ENCODE data around the gene GTPBP8.

Gene GTPBP8

GRCh38 chr3:112973325-112974177 lies 17.2 kb upstream of the GTPBP8 start:
- no peaks in the 10 kb centered on the region for H3K27me3 ChIP-seq (replicated peaks; ENCODE audit: control insufficient read depth, insufficient read depth, low read length)
- no peaks in the 10 kb centered on the region for H3K36me3 ChIP-seq (ENCODE audit: control insufficient read depth, insufficient read depth, low read length)
- DNase-seq (ENCODE audit: extremely low read depth, insufficient read length): peak; percentile 55
- TF ChIP-seq, protein P1, sequence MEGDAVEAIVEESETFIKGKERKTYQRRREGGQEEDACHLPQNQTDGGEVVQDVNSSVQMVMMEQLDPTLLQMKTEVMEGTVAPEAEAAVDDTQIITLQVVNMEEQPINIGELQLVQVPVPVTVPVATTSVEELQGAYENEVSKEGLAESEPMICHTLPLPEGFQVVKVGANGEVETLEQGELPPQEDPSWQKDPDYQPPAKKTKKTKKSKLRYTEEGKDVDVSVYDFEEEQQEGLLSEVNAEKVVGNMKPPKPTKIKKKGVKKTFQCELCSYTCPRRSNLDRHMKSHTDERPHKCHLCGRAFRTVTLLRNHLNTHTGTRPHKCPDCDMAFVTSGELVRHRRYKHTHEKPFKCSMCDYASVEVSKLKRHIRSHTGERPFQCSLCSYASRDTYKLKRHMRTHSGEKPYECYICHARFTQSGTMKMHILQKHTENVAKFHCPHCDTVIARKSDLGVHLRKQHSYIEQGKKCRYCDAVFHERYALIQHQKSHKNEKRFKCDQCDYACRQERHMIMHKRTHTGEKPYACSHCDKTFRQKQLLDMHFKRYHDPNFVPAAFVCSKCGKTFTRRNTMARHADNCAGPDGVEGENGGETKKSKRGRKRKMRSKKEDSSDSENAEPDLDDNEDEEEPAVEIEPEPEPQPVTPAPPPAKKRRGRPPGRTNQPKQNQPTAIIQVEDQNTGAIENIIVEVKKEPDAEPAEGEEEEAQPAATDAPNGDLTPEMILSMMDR (IDR thresholded peaks at IDR 0.05; ENCODE audit: insufficient read depth, low read length, poor library complexity, severe bottlenecking): no peak
- H3K4me3 ChIP-seq (replicated peaks; ENCODE audit: low read depth, low read length): peak overlapping the region; percentile 57

GRCh38 chr3:112974178-112974517 lies 16.6 kb upstream of the GTPBP8 start:
- H3K27me3 ChIP-seq (replicated peaks; ENCODE audit: control insufficient read depth, insufficient read depth, low read length): no peaks in the 10 kb centered on the region
- DNase-seq (ENCODE audit: extremely low read depth, insufficient read length): no peak
- H3K36me3 ChIP-seq (ENCODE audit: control insufficient read depth, insufficient read depth, low read length): no peaks in the 10 kb centered on the region
- H3K4me3 ChIP-seq (replicated peaks; ENCODE audit: low read depth, low read length): peak overlapping the region; percentile 57
- TF ChIP-seq, protein P1 (IDR thresholded peaks at IDR 0.05; ENCODE audit: insufficient read depth, low read length, poor library complexity, severe bottlenecking): no peak

DNA sequence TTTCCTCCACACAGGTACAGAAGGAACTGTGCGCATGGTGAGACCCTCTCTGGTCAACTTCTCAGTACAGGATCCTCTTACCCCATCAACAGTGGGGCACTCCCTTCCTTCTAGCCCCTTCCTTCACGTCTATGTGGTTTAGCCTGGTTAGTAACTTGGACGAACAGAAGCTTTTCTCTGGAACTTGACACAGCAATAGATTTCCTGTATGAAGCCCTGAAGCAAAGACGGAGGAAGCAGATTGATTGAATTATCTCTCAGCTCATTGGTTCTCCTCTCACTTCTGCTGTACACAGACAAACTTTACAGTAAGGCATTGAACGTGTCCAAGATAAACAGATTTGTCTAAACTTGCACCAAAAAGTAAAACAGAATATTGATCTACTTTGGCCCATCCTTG lies 15.9 kb upstream of the GTPBP8 start, which contains the start of gene CD200R1:
Gene CD200R1 (minus strand): TSS at position 210 of the 400 bp plus-strand sequence. CDS start 246 bp downstream, outside the sequence.
- peak within 1 kb of the TSS; percentile 57 for H3K4me3 ChIP-seq (replicated peaks; ENCODE audit: low read depth, low read length)
- no peak for DNase-seq (ENCODE audit: extremely low read depth, insufficient read length)
- no peaks in the 10 kb centered on the region for H3K36me3 ChIP-seq (ENCODE audit: control insufficient read depth, insufficient read depth, low read length)
- TF ChIP-seq, protein P1 (IDR thresholded peaks at IDR 0.05; ENCODE audit: insufficient read depth, low read length, poor library complexity, severe bottlenecking): no peak
- H3K27me3 ChIP-seq (replicated peaks; ENCODE audit: control insufficient read depth, insufficient read depth, low read length): no peaks in the 10 kb centered on the region

DNA sequence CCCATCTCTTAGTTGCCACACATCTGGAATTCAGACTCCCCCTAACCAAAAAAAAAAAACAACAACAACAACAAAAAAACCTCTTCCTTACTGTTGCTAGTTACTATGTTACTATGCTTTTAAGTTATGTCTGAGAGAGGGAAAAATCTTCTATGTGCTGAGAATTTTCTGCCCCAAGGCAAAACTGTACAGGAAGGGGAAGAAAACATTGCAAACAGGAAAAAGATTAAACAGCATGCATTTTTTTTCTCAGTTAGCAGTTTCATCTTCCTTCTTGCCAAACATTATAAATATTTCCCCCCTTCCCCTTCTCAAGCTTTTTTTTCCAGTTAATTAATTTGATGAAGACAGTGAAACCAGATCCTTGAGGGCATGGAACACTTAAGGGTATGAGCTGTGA lies 14.8 kb upstream of the GTPBP8 start:
- H3K4me3 ChIP-seq (replicated peaks; ENCODE audit: low read depth, low read length): no peak overlapping the region
- no peak for DNase-seq (ENCODE audit: extremely low read depth, insufficient read length)
- H3K36me3 ChIP-seq (ENCODE audit: control insufficient read depth, insufficient read depth, low read length): no peaks in the 10 kb centered on the region
- TF ChIP-seq, protein P1 (IDR thresholded peaks at IDR 0.05; ENCODE audit: insufficient read depth, low read length, poor library complexity, severe bottlenecking): no peak
- H3K27me3 ChIP-seq (replicated peaks; ENCODE audit: control insufficient read depth, insufficient read depth, low read length): no peaks in the 10 kb centered on the region

DNA sequence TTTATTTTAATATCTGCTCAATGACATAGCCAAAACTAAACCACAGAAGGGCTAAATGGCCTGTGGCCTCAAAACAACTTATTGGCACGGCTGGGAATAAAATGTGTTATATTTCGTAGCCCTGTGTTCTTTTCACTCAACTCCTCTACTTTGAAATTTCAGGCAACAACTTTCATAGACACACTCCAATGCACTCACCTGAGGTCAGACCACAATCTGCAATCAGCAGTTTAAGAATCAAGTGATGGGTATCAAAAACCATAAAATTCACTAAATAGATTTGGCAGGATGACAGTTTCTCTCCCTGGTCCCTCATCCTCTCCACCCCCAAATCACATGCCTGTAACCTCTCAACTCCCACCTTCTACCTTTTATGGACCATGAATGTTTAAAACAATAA lies 13.8 kb upstream of the GTPBP8 start:
- TF ChIP-seq, protein P1 (IDR thresholded peaks at IDR 0.05; ENCODE audit: insufficient read depth, low read length, poor library complexity, severe bottlenecking): no peak
- no peak for DNase-seq (ENCODE audit: extremely low read depth, insufficient read length)
- H3K36me3 ChIP-seq (ENCODE audit: control insufficient read depth, insufficient read depth, low read length): no peaks in the 10 kb centered on the region
- H3K4me3 ChIP-seq (replicated peaks; ENCODE audit: low read depth, low read length): no peak overlapping the region
- no peaks in the 10 kb centered on the region for H3K27me3 ChIP-seq (replicated peaks; ENCODE audit: control insufficient read depth, insufficient read depth, low read length)

Measured in GM06990 (cell line).